H9 (cell line): ENCODE results near the gene MYLK4. TPM values are rescaled to one million over a fixed set of nuclear protein-coding genes. Genes with fewer than 3 reads are reported as not detected.

Source experiments
- DNase-seq: peaks from one replicate; pipeline ENCODE4 v3.0.0-alpha.2; 2017
- H2AFZ ChIP-seq: one replicate; pipeline ENCODE4 v1.6.1; 2013; ENCODE audit warnings: mild to moderate bottlenecking, low read length, control low read depth, moderate library complexity
- H2AK5ac ChIP-seq: 2 replicates; pipeline ENCODE4 v1.6.1; 2013; ENCODE audit warnings: low read length, control low read depth, mixed read lengths; ENCODE audit not compliant: insufficient read length
- H2BK120ac ChIP-seq: one replicate; pipeline ENCODE4 v1.6.1; 2013; ENCODE audit warnings: low read depth, mild to moderate bottlenecking, low read length, control low read depth, inconsistent platforms; ENCODE audit not compliant: poor library complexity, severe bottlenecking
- H2BK12ac ChIP-seq: 2 replicates; pipeline ENCODE4 v1.6.1; 2013; ENCODE audit warnings: low read length, control low read depth, mixed read lengths, low read depth; ENCODE audit not compliant: insufficient read length
- H2BK15ac ChIP-seq: 2 replicates; pipeline ENCODE4 v1.6.1; 2013; ENCODE audit warnings: low read depth, low read length, control low read depth
- H2BK20ac ChIP-seq: one replicate; pipeline ENCODE4 v1.6.1; 2013; ENCODE audit warnings: low read depth, mild to moderate bottlenecking, low read length, control low read depth, inconsistent platforms; ENCODE audit not compliant: poor library complexity, severe bottlenecking
- H2BK5ac ChIP-seq: 2 replicates; pipeline ENCODE4 v1.6.1; 2013; ENCODE audit warnings: low read length, control low read depth, mixed read lengths; ENCODE audit not compliant: insufficient read length
- H3K14ac ChIP-seq: 2 replicates; pipeline ENCODE4 v1.6.1; 2013; ENCODE audit warnings: low read length, control low read depth; ENCODE audit not compliant: insufficient read depth
- H3K18ac ChIP-seq: 2 replicates; pipeline ENCODE4 v1.6.1; 2013; ENCODE audit warnings: low read depth, mild to moderate bottlenecking, mixed read lengths, low read length, control low read depth; ENCODE audit not compliant: insufficient read length
- H3K23ac ChIP-seq: 2 replicates; pipeline ENCODE4 v1.6.1; 2013; ENCODE audit warnings: low read length, control low read depth, mixed read lengths, low read depth; ENCODE audit not compliant: insufficient read length
- H3K23me2 ChIP-seq: 2 replicates; pipeline ENCODE4 v1.6.1; 2013; ENCODE audit warnings: low read depth, mild to moderate bottlenecking, mixed read lengths, low read length, control low read depth; ENCODE audit not compliant: insufficient read length, poor library complexity, severe bottlenecking
- H3K27ac ChIP-seq: 2 replicates; pipeline ENCODE4 v1.5.1; 2013; ENCODE audit warnings: low read length, control low read depth, mixed read lengths, low read depth; ENCODE audit not compliant: insufficient read length
- H3K27me3 ChIP-seq: 2 replicates; pipeline ENCODE4 v1.6.1; 2013; ENCODE audit warnings: low read length, control low read depth, inconsistent platforms; ENCODE audit not compliant: insufficient read depth
- H3K4ac ChIP-seq: 2 replicates; pipeline ENCODE4 v1.6.1; 2013; ENCODE audit warnings: low read depth, mild to moderate bottlenecking, control low read depth, inconsistent platforms, low read length, moderate library complexity
- H3K4me1 ChIP-seq: 2 replicates; pipeline ENCODE4 v1.6.1; 2013; ENCODE audit warnings: low read length, control low read depth, inconsistent platforms; ENCODE audit not compliant: insufficient read depth
- H3K4me2 ChIP-seq: 2 replicates; pipeline ENCODE4 v1.6.1; 2013; ENCODE audit warnings: low read length, control low read depth, mixed read lengths; ENCODE audit not compliant: insufficient read length, insufficient read depth
- H3K56ac ChIP-seq: 2 replicates; pipeline ENCODE4 v1.6.1; 2013; ENCODE audit warnings: low read depth, mild to moderate bottlenecking, mixed read lengths, low read length, control low read depth; ENCODE audit not compliant: insufficient read length
- H3K79me1 ChIP-seq: 2 replicates; pipeline ENCODE4 v1.6.1; 2013; ENCODE audit warnings: low read depth, mild to moderate bottlenecking, moderate library complexity, low read length, control low read depth, inconsistent platforms; ENCODE audit not compliant: insufficient read depth, poor library complexity, severe bottlenecking
- H3K79me2 ChIP-seq: 2 replicates; pipeline ENCODE4 v1.6.1; 2013; ENCODE audit warnings: low read length, control low read depth, inconsistent platforms; ENCODE audit not compliant: insufficient read depth
- H3K9ac ChIP-seq: 2 replicates; pipeline ENCODE4 v1.6.1; 2013; ENCODE audit warnings: low read length, control low read depth, mixed read lengths; ENCODE audit not compliant: insufficient read length; ENCODE audit errors: extremely low read depth
- H3K9me3 ChIP-seq: one replicate; pipeline ENCODE4 v1.6.1; 2013; ENCODE audit warnings: low read depth, low read length, inconsistent platforms; ENCODE audit not compliant: control insufficient read depth
- H3T11ph ChIP-seq: one replicate; pipeline ENCODE4 v1.6.1; 2013; ENCODE audit warnings: mild to moderate bottlenecking, low read length, control low read depth, inconsistent platforms
- H4K20me1 ChIP-seq: one replicate; pipeline ENCODE4 v1.6.1; 2013; ENCODE audit not compliant: control insufficient read depth, insufficient read length, insufficient read depth
- H4K5ac ChIP-seq: 2 replicates; pipeline ENCODE4 v1.6.1; 2013; ENCODE audit warnings: low read depth, mild to moderate bottlenecking, mixed read lengths, low read length, control low read depth; ENCODE audit not compliant: insufficient read length
- H4K8ac ChIP-seq: replicated peaks from 2 replicates; pipeline ENCODE4 v1.6.1; 2013; ENCODE audit warnings: low read length, control low read depth, mixed read lengths, low read depth; ENCODE audit not compliant: insufficient read length
- H4K91ac ChIP-seq: 2 replicates; pipeline ENCODE4 v1.6.1; 2013; ENCODE audit warnings: low read depth, mild to moderate bottlenecking, moderate library complexity, mixed read lengths, low read length, control low read depth; ENCODE audit not compliant: insufficient read length
- H3K27ac Mint-ChIP-seq, 3 experiments: 2 replicates in 2 of 3; 3 replicates in 1 of 3; pipeline ENCODE4 v1.8.0; 2020 to 2021; ENCODE audit warnings: mixed read lengths in 3 of 3, mild to moderate bottlenecking in 1 of 3, moderate library complexity in 1 of 3
- H3K27me3 Mint-ChIP-seq: 2 replicates; pipeline ENCODE4 v1.8.0; 2021; ENCODE audit warnings: low read depth, mild to moderate bottlenecking, moderate library complexity, mixed read lengths
- H3K36me3 Mint-ChIP-seq, 3 experiments: 2 replicates in 2 of 3; 3 replicates in 1 of 3; pipeline ENCODE4 v1.8.0; 2020 to 2021; ENCODE audit warnings: low read depth in 3 of 3, mixed read lengths in 3 of 3; ENCODE audit not compliant: insufficient read depth in 1 of 3
- H3K4me1 Mint-ChIP-seq, 2 experiments: 2 replicates each; pipeline ENCODE4 v1.8.0; 2020; ENCODE audit warnings: mixed read lengths in 2 of 2
- H3K4me3 Mint-ChIP-seq, 2 experiments: 2 replicates in 1 of 2; 3 replicates in 1 of 2; pipeline ENCODE4 v1.8.0; 2020 to 2021; ENCODE audit warnings: mild to moderate bottlenecking in 2 of 2, mixed read lengths in 2 of 2, moderate library complexity in 1 of 2
- H3K9me3 Mint-ChIP-seq, 2 experiments: 2 replicates in 1 of 2; 3 replicates in 1 of 2; pipeline ENCODE4 v1.8.0; 2020; ENCODE audit warnings: mild to moderate bottlenecking in 2 of 2, mixed read lengths in 2 of 2, moderate library complexity in 1 of 2
- WGBS: extraction: QIAGEN DNeasy Blood & Tissue Kit; methylation state at CpG from one replicate; pipeline ENCODE4 v1.1.7; 2013; ENCODE audit warnings: missing lambda C conversion rate, low lambda C conversion rate, mixed read lengths; ENCODE audit not compliant: insufficient read length; ENCODE audit errors: extremely low coverage; 5-methylcytosine and 5-hydroxymethylcytosine counted together
- total RNA-seq: library from RNA; stranded (reverse); gene quantifications from 2 replicates; pipeline ENCODE4 v1.2.1, GENCODE V29; 2021
- TF ChIP-seq, protein P1 (sequence below): fragments of 200-600 bp; sonication (generic); conservative IDR thresholded peaks from 3 replicates; pipeline ENCODE4 v1.8.0; 2021; ENCODE audit warnings: antibody characterized with exemption, mild to moderate bottlenecking

Gene MYLK4
- total RNA-seq, 1 experiment from 2014 or later, result 0.28 TPM

DNA sequence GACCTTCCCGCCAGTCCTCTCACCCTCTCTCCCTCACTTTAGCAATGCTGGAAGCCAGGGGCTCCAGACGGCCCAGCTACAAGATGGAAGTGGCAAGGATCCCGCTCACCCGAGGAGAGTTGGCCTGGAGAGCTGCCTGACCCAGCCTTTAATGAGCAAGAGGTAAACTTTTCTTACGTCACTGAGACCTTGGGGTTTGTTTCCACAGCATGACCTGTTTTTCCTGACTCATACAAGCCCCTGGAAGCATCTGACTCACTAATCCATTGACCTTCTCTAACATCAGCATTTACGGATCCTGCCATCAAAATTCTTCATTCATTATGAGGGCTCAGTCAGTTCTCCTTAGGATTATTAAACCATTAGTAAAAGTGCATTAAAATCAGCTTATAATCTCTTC lies 120.4 kb downstream of the MYLK4 start:
- Histone ChIP-seq H3K14ac (no peak overlapping the region), H2BK15ac (no peak overlapping the region), H4K8ac (no peak overlapping the region), H3K23ac (no peak overlapping the region), H3T11ph (no peak overlapping the region), H2AFZ (no peak overlapping the region), H4K5ac (no peak overlapping the region), H3K9me3 (no peaks in the 10 kb centered on the region), H2AK5ac (no peak overlapping the region), H2BK5ac (no peak overlapping the region), H3K79me2 (no peaks in the 10 kb centered on the region), H3K56ac (no peak overlapping the region), H4K91ac (no peak overlapping the region), H2BK20ac (no peak overlapping the region), H3K27me3 (no peaks in the 10 kb centered on the region; the same call in 1 of the 2 replicates), H2BK12ac (no peak overlapping the region), H3K4me1 (no peaks in the 10 kb centered on the region), H3K18ac (no peak overlapping the region), H3K4ac (no peak overlapping the region), H3K4me2 (no peak overlapping the region), H3K79me1 (no peaks in the 10 kb centered on the region), H3K9ac (no peak overlapping the region), H3K27ac (no peak overlapping the region), H3K23me2 (no peaks in the 10 kb centered on the region), H2BK120ac (no peak overlapping the region), H4K20me1 (no peaks in the 10 kb centered on the region)
- Mint-ChIP-seq H3K27ac (no peak overlapping the region), H3K4me1 (peaks cover 25 to 26% of the 10 kb centered on the region in 2 experiments), H3K4me3 (no peak overlapping the region), H3K36me3 (peaks cover 3 to 6% (median 3%) of the 10 kb centered on the region in 3 experiments; a peak in 5 of 7 replicates), H3K27me3 (peaks cover 17% of the 10 kb centered on the region), H3K9me3 (no peaks in the 10 kb centered on the region; a peak in 1 of 5 replicates)
- DNase-seq, result no peak
- WGBS, result no CpG with 5 or more reads among the region's 6 CpGs
- TF ChIP-seq, protein P1, sequence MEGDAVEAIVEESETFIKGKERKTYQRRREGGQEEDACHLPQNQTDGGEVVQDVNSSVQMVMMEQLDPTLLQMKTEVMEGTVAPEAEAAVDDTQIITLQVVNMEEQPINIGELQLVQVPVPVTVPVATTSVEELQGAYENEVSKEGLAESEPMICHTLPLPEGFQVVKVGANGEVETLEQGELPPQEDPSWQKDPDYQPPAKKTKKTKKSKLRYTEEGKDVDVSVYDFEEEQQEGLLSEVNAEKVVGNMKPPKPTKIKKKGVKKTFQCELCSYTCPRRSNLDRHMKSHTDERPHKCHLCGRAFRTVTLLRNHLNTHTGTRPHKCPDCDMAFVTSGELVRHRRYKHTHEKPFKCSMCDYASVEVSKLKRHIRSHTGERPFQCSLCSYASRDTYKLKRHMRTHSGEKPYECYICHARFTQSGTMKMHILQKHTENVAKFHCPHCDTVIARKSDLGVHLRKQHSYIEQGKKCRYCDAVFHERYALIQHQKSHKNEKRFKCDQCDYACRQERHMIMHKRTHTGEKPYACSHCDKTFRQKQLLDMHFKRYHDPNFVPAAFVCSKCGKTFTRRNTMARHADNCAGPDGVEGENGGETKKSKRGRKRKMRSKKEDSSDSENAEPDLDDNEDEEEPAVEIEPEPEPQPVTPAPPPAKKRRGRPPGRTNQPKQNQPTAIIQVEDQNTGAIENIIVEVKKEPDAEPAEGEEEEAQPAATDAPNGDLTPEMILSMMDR, result no peak
